Body of pancreas (tissue), 4 donors: ENCODE results near the gene FLOT2. TPM values are rescaled to one million over a fixed set of nuclear protein-coding genes. Genes with fewer than 3 reads are reported as not detected.
A peak's percentile ranks its signal among the peaks of the same experiment; 100 is the strongest.
"Not testable (repeated sequence)": the region's sequence is repeated elsewhere in the genome, so short reads cannot be mapped to it uniquely, and the experiment has no call there.

Experiments used
- ATAC-seq: fragments of 150-250 bp; one replicate; pipeline ENCODE4 v1.9.1; 2016
- DNase-seq, 4 donors: peaks; one replicate each; pipeline ENCODE4 v3.0.0-alpha.2; 2019
- H3K27ac ChIP-seq, 4 donors: fragments of 200-600 bp; sonication (generic); 1 replicate in 3 of 4; 2 replicates in 1 of 4; pipeline versions ENCODE4 v1.5.1 to v1.6.1; 2016 to 2019; ENCODE audit warnings: mild to moderate bottlenecking in 1 of 4, mixed read lengths in 1 of 4, moderate library complexity in 1 of 4
- H3K27me3 ChIP-seq, 2 donors: fragments of 200-600 bp; sonication (generic); one replicate each; pipeline ENCODE4 v1.6.0; 2016; ENCODE audit warnings: mild to moderate bottlenecking in 1 of 2
- H3K36me3 ChIP-seq, 2 donors: fragments of 200-600 bp; sonication (generic); replicated peaks in 1 of 2; 2 replicates each; pipeline ENCODE4 v1.5.1; 2016; ENCODE audit warnings: low read depth in 2 of 2; ENCODE audit not compliant: insufficient read depth in 1 of 2
- H3K4me1 ChIP-seq: fragments of 200-600 bp; sonication (generic); one replicate; pipeline ENCODE4 v1.6.0; 2016
- H3K4me3 ChIP-seq, 2 donors: fragments of 200-600 bp; sonication (generic); 1 replicate in 1 of 2; 2 replicates in 1 of 2; pipeline ENCODE4 v1.5.1; 2016 to 2019
- H3K9me3 ChIP-seq, 3 donors: fragments of 200-600 bp; sonication (generic); 1 replicate in 2 of 3; 2 replicates in 1 of 3; pipeline ENCODE4 v1.5.1; 2016
- CTCF ChIP-seq, 7 experiments: fragments of 450-650 bp in 4 of 7; fragments of 200-600 bp in 3 of 7; sonication (generic) in 3 of 7; IDR thresholded peaks; one replicate each; pipeline ENCODE4 v1.5.1; 2016 to 2019; ENCODE audit warnings: antibody characterized with exemption in 7 of 7
- POLR2A ChIP-seq, 3 donors: fragments of 450-650 bp; IDR thresholded peaks; one replicate each; pipeline ENCODE4 v1.6.1; 2016; ENCODE audit warnings: antibody characterized with exemption in 3 of 3, mild to moderate bottlenecking in 2 of 3
- WGBS, 2 donors: methylation state at CpG; one replicate each; pipeline ENCODE4 v1.1.5; 2017; 5-methylcytosine and 5-hydroxymethylcytosine counted together
- intact Hi-C: fragments of 100-400 bp; cut with DNase I; formaldehyde crosslinking; loops from one replicate; pipeline ENCODE4 v1.15.1; 2023
- total RNA-seq, 2 donors: library from RNA; depleted of rRNA; stranded (reverse); fragments of >200 nt; gene quantifications; one replicate each; pipeline ENCODE4 v1.1.0, GENCODE V29; 2016

Gene FLOT2
- total RNA-seq, 2 donors from 2014 or later: 26.0 to 32.4 TPM

GRCh38 chr17:28937044-28937729, 39.7 kb upstream of the FLOT2 start:
- Histone ChIP-seq H3K4me1 (peaks cover 62% of the 10 kb centered on the region), H3K27ac (peak overlapping the region; percentile 18 to 81 (median 54)), H3K9me3 (no peaks in the 10 kb centered on the region), H3K27me3 (no peaks in the 10 kb centered on the region), H3K4me3 (no peak overlapping the region), H3K36me3 (peaks cover 0 to 2% of the 10 kb centered on the region in 2 donors)
- DNase-seq (peak in 3 of 4 donors; percentile 27 to 70 (median 44)), ATAC-seq (peak; percentile 86)
- intact Hi-C loops: no loop called here
- no peak for TF ChIP-seq CTCF (IDR thresholded peaks at IDR 0.05)
- no peak for TF ChIP-seq POLR2A (IDR thresholded peaks at IDR 0.05)
- WGBS, 2 donors: 38 to 51% methylated on average over 5 of the region's 5 CpGs

GRCh38 chr17:28935744-28936460, 38.4 kb upstream of the FLOT2 start:
- Histone ChIP-seq H3K9me3 (no peaks in the 10 kb centered on the region), H3K4me3 (no peak overlapping the region), H3K4me1 (peaks cover 50% of the 10 kb centered on the region), H3K27me3 (no peaks in the 10 kb centered on the region), H3K36me3 (peaks cover 0 to 2% of the 10 kb centered on the region in 2 donors), H3K27ac (peak overlapping the region in 3 of 4 donors; percentile 27 to 81 (median 38))
- intact Hi-C loops: no loop called here
- ATAC-seq (no peak), DNase-seq (no peak)
- TF ChIP-seq CTCF (IDR thresholded peaks at IDR 0.05): no peak
- TF ChIP-seq POLR2A (IDR thresholded peaks at IDR 0.05): no peak
- 59 to 77% methylated on average over 8 of the region's 8 CpGs for WGBS, 2 donors

- H3K4me3 ChIP-seq, H3K36me3 ChIP-seq, DNase-seq, H3K27me3 ChIP-seq, intact Hi-C loops, H3K9me3 ChIP-seq, ATAC-seq: not testable (repeated sequence)
- Histone ChIP-seq H3K4me1 (peaks cover 41% of the 10 kb centered on the region), H3K27ac (peak overlapping the region in 1 of 4 donors; percentile 81)
- 95% methylated on average over 6 to 8 of the region's 8 CpGs for WGBS, 2 donors
These were observed 37.0 kb upstream of the FLOT2 start for GRCh38 chr17:28934508-28934907.

DNA sequence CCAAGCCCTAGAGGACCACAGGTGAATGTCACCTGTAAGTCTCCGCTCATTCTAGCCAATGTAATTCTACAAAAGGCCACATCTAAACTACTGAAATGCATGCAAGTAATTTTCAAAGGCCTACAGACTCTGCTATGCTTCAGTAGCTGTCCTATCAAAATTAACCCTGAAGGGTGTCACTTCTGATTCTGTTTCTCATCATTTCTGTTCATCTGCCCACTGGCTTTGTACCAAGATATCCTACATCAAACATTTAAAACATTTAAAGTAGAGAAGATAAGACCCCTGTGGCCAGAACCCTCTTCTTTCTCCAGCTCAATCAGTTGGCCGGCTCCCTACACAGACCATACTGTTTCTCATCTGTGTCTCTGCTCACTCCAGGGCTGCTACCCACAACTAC, 32.3 kb upstream of the FLOT2 start:
- DNase-seq: no peak
- H3K27me3 ChIP-seq: no peaks in the 10 kb centered on the region
- TF ChIP-seq POLR2A (IDR thresholded peaks at IDR 0.05) (no peak), CTCF (IDR thresholded peaks at IDR 0.05) (no peak)
- H3K4me3 ChIP-seq: no peak overlapping the region
- intact Hi-C loops: no loop called here
- ATAC-seq: no peak
- H3K36me3 ChIP-seq: peaks cover 0 to 2% of the 10 kb centered on the region in 2 donors
- 86 to 100% methylated on average over 2 of the region's 2 CpGs for WGBS, 2 donors
- H3K9me3 ChIP-seq: no peaks in the 10 kb centered on the region
- H3K27ac ChIP-seq: no peak overlapping the region
- peaks cover 5% of the 10 kb centered on the region for H3K4me1 ChIP-seq

GRCh38 chr17:28928061-28928460, 30.5 kb upstream of the FLOT2 start:
- no peaks in the 10 kb centered on the region for H3K9me3 ChIP-seq
- no peak overlapping the region for H3K4me3 ChIP-seq
- ATAC-seq (no peak), DNase-seq (no peak)
- WGBS, 2 donors: 90 to 100% methylated on average over 2 of the region's 2 CpGs
- peaks cover 5% of the 10 kb centered on the region for H3K4me1 ChIP-seq
- intact Hi-C loops: no loop called here
- H3K27me3 ChIP-seq: no peaks in the 10 kb centered on the region
- H3K27ac ChIP-seq: no peak overlapping the region
- TF ChIP-seq CTCF (IDR thresholded peaks at IDR 0.05) (no peak), POLR2A (IDR thresholded peaks at IDR 0.05) (no peak)
- peaks cover 0 to 9% of the 10 kb centered on the region in 2 donors for H3K36me3 ChIP-seq
